ENCODE data around the gene SORCS2.

SORCS2 gene

GRCh38 chr4:7342223-7343080 is 150.1 kb downstream of the SORCS2 start:
- DNase-seq = no peak

- DNase-seq = no peak
Measured at GRCh38 chr4:7343081-7343655, 150.8 kb downstream of the SORCS2 start.

GRCh38 chr4:7343950-7344349 is 151.6 kb downstream of the SORCS2 start:
- DNase-seq = no peak

- no peak for DNase-seq
Measured at GRCh38 chr4:7344636-7345155, 152.4 kb downstream of the SORCS2 start.

- DNase-seq = no peak
Measured at GRCh38 chr4:7347981-7348380, 155.6 kb downstream of the SORCS2 start.

- no peak for DNase-seq
Measured at GRCh38 chr4:7348946-7349900, 156.9 kb downstream of the SORCS2 start.

- DNase-seq = no peak
Measured at GRCh38 chr4:7350396-7350795, 158.1 kb downstream of the SORCS2 start.

GRCh38 chr4:7351014-7351413 is 158.7 kb downstream of the SORCS2 start:
- no peak for DNase-seq

- no peak for DNase-seq
Measured at GRCh38 chr4:7352486-7352885, 160.1 kb downstream of the SORCS2 start.

GRCh38 chr4:7353046-7353790 is 160.9 kb downstream of the SORCS2 start:
- no peak for DNase-seq

- no peak for DNase-seq
Measured at GRCh38 chr4:7353846-7354610, 161.7 kb downstream of the SORCS2 start.

GRCh38 chr4:7354927-7355326 is 162.6 kb downstream of the SORCS2 start:
- DNase-seq = no peak

- no peak for DNase-seq
Measured at GRCh38 chr4:7355795-7356194, 163.5 kb downstream of the SORCS2 start.

GRCh38 chr4:7356667-7357310 is 164.5 kb downstream of the SORCS2 start:
- no peak for DNase-seq

GRCh38 chr4:7357323-7357722 is 165.0 kb downstream of the SORCS2 start:
- no peak for DNase-seq

GRCh38 chr4:7358100-7358735 is 165.9 kb downstream of the SORCS2 start:
- no peak for DNase-seq

- no peak for DNase-seq
Measured at GRCh38 chr4:7359400-7360062, 167.2 kb downstream of the SORCS2 start.

- DNase-seq = no peak
Measured at GRCh38 chr4:7360806-7361205, 168.5 kb downstream of the SORCS2 start.

- no peak for DNase-seq
Measured at GRCh38 chr4:7361280-7361895, 169.1 kb downstream of the SORCS2 start.

- DNase-seq = no peak
Measured at GRCh38 chr4:7362341-7362740, 170.0 kb downstream of the SORCS2 start.
